A673 (cell line): ENCODE results near the gene CMIP.

Source experiments
- EZH2 ChIP-seq: fragments of 200-600 bp; sonication (generic); IDR thresholded peaks from 2 replicates; pipeline ENCODE4 v1.6.1; 2017; ENCODE audit warnings: borderline replicate concordance, low read depth, mild to moderate bottlenecking, mixed read lengths, antibody characterized with exemption, low read length; ENCODE audit not compliant: poor library complexity, severe bottlenecking
- TF ChIP-seq, protein P1 (sequence below): fragments of 300-800, 200-600 bp; sonication (generic); conservative IDR thresholded peaks from 2 replicates; pipeline ENCODE4 v1.5.1; 2017; ENCODE audit warnings: low read depth, mild to moderate bottlenecking, antibody characterized with exemption, low read length, moderate library complexity, mixed read lengths

GRCh38 chr16:81471882-81472281 is 27.3 kb downstream of the CMIP start:
- TF ChIP-seq, protein P1, sequence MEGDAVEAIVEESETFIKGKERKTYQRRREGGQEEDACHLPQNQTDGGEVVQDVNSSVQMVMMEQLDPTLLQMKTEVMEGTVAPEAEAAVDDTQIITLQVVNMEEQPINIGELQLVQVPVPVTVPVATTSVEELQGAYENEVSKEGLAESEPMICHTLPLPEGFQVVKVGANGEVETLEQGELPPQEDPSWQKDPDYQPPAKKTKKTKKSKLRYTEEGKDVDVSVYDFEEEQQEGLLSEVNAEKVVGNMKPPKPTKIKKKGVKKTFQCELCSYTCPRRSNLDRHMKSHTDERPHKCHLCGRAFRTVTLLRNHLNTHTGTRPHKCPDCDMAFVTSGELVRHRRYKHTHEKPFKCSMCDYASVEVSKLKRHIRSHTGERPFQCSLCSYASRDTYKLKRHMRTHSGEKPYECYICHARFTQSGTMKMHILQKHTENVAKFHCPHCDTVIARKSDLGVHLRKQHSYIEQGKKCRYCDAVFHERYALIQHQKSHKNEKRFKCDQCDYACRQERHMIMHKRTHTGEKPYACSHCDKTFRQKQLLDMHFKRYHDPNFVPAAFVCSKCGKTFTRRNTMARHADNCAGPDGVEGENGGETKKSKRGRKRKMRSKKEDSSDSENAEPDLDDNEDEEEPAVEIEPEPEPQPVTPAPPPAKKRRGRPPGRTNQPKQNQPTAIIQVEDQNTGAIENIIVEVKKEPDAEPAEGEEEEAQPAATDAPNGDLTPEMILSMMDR = no peak
- no peak for TF ChIP-seq EZH2
